NCI-H748 (cell line): ENCODE data around the gene CPLX4.

Experiments used
- DNase-seq: peaks from one replicate; lab custom pipeline; 2025; ENCODE audit not compliant: unreplicated experiment; lab: John Stamatoyannopoulos, UW

CPLX4 gene

GRCh38 chr18:59308248-59308937, 10.1 kb downstream of the CPLX4 start:
- peak; percentile 86 for DNase-seq

- DNase-seq: no peak
Measured at GRCh38 chr18:59306640-59307039, 11.8 kb downstream of the CPLX4 start.

DNA sequence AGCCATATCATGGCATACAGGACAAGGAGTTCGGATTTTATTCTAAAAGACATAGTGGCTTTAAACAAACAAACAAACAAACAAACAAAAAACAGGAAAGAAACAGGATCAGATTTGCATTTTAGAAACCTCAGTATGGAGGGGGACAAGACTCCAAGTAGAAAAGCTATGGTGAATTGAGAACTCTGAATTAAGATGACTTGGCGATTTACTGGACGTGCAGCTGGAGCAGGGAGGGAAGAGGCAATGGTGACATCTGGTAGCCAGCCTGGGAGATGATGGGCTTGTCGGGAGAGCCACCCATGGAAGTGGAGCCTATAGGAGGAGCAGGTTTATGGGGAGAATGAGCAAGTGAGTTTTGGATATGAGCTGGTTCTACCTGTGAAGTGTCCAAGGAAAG, 13.2 kb downstream of the CPLX4 start:
- DNase-seq: no peak

DNA sequence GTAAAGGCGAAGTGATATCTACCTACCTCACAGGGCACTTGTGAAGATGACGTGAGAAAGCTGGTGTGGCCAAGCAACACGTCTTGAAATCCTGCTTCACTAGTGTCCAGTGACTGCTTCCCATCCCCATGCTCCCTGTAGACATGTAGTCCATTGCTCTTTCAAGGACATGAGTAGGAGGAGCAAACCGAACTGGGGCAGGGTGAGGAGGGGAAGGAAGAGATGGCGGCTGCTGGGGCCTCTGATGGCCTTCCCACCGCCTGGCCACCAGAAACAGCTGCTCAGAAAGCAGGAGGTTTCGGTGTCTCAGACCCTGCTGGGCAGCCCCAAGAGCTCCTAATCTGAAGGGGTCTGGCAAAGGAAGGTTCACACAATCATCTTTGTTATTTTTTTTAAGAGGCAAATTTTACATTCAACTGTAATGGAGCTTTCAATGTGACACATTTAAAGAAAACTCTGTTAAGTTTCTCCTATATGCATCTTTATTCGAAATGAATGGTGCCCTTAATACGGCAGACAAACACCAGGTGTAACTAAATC, 14.7 kb downstream of the CPLX4 start:
- DNase-seq: peak; percentile 82

- DNase-seq: no peak
Measured at GRCh38 chr18:59303006-59303405, 15.4 kb downstream of the CPLX4 start.

DNA sequence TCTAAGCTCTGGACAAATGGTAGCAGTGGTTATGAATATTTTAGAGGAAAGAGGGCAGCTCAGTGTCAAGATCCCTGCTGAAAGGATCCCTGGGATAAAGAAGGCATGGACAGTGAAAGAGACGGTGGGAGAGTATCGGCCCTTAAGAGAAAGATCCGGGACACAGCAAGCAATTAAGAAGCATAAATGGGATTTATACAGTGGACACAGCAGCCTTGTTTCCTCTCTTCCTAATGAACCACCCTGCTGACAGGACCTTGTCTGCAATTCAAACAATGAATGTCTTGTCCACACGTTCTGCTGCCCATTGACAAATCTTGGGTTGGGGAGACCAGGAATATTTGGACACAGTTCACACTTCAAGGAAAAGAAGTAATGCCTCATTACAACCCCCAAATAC, 16.5 kb downstream of the CPLX4 start:
- no peak for DNase-seq

- DNase-seq: no peak
Measured at GRCh38 chr18:59300676-59301285, 17.7 kb downstream of the CPLX4 start.

- no peak for DNase-seq
Measured at GRCh38 chr18:59298871-59299270, 19.6 kb downstream of the CPLX4 start.

DNA sequence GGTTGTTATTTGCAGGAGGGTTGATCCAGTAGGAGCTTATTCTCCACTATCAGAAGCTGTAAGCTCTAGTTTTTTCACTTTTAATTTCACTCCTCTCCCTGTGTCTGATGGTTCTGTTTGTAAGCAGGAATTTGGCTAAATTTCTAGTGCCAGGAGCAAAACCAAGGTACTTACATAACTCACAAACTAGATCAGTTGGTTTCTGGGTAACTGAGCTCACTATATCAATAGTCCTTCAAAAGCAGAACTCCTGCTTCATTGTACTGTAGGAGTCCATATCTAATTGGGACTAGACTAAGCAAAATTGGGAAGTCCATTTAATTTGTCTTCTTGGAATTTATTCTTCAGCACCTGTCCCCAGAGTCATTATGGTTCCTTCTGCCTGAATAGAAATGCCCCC, 25.1 kb downstream of the CPLX4 start:
- no peak for DNase-seq

DNA sequence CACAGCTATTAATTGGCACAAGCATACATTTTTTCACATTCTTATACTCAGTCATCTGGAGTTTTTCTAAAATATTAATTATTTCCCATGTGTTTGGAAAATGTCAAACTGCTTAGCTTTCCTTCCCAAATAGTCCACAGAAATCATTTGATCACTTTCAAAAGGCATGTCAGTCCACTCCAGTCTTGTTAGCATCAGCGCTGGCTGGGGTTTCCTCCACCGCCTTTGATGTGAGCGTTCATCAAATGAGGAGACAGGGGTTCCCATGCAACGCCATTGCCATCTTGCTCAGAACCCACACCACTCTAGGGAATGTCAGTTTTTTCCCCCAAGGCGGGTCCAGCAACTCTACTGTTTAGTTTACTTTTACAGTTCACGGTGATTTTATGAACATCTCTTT, 32.1 kb downstream of the CPLX4 start:
- no peak for DNase-seq

DNA sequence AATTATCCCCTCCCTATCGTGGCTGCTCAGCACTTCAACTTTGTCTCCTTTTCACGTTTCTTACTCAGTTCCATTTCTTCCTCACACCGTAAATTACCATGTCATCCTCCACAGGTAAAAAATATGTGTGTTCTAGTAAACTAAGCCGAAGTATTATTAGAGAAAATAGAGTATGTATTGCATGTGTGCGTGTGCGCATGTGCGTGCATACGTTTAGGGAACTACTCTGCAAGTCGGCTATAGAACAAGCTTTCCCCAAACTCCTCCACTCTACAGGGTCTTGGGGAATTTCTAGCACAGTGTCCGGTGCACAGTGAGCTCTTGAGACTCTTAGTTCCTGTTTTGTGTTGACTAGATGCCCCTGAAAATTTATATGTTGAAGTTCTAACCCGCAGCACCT, 36.1 kb downstream of the CPLX4 start:
- DNase-seq: no peak

GRCh38 chr18:59279722-59280121, 38.7 kb downstream of the CPLX4 start:
- no peak for DNase-seq

DNA sequence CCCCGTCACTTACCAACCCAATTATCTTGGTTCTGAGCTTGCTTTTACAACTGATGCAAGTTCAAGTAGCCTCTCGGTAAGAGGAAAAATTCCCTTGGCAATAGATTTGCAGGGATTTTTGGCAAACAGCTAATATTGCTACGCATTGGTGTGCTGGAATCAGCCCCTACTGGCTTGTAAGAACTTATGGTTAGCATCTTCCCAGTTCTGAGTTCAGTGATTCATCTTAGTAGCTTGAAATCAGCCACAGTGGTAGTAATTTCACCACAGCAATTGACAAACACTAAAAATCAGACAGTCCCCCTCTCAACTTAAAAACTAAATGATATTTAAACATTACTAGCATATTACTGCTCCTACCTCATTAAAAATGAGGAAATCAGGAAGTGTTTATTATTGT, 39.3 kb downstream of the CPLX4 start:
- no peak for DNase-seq

DNA sequence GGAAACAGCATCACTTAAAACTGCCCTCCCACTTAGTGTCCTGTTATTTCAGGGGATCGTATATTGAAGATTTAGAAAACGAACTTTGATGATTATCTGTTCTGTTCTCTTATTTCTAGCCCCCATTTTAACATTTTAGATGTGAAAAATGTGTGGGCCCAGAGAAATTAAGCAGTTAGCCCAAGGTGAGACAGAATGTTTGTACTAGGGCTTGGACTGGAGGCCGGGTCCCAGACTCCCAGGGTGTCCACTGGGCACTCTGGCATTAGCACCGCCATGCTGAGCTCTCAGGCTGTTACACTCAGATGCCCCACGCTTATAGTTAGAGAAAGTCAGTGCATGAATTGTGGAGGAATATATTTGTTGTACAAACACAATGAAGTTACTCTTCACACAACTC, 39.7 kb downstream of the CPLX4 start:
- no peak for DNase-seq

GRCh38 chr18:59276047-59276446, 42.4 kb downstream of the CPLX4 start:
- peak; percentile 90 for DNase-seq

DNA sequence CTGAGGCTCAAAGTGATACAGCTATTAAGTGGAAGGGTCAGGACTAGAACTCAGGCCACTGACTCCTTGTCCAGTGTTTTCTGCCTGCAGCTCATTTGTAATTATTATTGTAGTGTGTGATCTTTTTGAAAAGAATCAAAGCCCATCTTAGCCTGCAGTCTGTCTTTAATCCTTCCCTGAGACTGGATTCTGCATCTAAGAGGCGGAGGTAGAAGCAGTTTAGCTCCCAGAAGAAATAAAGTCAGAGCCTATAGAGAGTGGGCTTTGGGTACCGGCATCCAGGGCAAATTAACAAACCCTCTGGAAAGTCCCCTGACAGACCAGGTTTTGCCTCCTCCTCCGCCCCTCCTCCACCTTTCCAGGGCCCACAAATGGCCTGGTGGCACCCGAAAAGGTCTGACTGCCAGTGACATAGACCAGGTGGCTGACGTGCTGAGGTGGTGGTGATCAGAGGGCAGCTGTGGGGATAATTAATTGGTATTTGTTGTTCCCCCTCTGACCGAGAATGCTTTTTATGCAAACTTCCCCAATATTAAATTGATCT, 43.0 kb downstream of the CPLX4 start:
- no peak for DNase-seq

DNA sequence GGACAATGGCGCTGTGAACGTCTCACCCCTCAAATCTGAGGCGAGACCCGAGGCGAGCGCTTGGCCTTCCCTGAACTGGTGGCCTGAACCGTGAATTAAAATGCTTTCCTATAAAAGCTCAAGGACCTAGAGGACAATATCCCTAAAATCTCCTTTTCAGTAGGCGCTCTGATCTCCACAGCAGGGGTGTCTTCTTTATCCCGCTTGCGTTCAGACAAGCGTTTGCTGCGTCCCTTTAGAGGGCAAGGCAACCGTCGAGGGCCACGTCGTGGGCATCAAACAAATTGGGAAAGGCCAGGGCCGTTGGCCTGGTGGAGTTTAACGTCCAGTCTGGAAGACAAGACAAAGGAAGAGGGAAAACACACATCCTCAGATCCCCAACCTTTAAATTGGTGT, 43.9 kb downstream of the CPLX4 start:
- no peak for DNase-seq

DNA sequence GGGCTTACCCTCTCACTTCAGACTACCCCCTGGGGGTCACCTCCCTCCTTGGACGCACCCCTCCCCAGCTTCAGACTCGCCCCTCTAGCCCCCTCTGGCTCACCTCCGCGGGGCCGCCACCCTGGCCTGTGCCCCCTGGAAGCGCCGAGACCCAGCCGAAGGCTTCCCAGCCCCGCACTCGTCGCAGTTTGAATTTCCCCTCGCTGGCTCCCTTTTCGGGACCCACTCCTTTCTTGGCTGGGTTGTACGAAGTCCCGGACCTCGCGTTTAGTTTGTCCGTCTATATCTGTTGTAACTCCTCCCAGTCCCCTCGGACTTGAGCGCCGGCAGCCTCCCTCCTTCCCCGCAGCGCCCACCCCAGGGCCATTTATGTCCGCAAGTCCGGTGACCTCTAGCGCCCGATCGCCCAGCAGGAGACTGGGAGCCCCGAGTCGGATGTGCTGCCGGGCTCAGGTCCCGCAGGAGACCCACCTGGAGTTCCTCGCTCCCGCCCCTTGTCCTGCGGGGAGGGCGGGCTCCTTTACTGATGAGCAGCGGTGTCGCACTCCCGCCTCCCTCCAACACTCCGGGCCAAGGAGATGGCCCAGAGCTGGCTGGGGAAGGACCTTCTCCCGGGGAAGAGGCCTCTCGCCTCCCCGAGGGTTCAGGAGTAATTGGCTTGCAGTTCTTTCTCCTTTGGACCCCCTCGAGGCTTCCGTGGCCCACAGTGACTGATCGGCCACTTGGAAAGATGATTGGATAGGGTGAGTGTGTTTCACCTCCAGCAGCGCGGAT, 44.5 kb downstream of the CPLX4 start:
- no peak for DNase-seq

DNA sequence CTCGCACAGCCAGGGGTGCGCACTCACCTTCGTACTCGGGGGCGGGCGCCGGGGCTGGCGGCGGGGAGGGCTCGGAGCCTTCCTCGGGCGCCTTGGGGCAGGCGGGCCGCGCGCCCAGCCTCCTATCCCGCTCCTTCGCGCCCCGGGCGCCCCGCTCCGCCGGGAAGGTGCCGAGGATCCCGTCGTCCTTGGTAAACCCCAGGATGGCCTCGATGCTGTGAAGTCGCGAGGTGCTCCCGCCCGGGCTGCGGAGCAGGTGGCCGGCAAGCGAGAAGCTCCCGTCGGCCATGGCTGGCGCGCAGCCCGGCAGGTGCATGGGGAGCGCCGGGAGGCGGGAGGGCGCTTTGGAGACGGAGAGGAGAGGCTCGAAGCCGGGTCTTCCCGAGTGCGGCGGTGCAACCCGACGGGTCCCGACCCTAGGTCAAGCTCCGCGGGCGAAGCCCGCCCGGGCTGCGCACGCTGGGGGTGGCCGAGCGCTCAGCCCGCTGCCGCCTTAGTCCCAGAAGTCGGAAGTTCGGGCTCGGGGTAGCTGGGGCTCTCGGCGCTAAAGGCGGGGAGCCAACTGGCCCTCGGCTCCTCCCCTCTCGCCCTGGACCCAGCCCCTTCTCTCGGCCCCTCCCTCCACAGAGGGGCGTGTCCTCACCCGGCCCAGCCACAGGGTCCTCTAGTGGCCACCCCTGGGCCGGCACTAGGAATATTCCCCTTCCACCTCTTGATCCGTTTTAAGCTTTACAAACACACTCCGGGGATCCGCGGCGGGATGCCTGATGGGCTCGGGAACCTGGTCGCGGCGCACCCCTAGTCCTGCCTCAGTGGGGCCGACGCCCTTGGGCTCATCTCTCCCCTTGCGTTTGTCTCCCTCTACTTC, 45.3 kb downstream of the CPLX4 start, which contains the start of gene RAX:
TSS of gene RAX (minus strand) at position 564 of the 868 bp plus-strand sequence. CDS start at position 316, 248 bp downstream.
- DNase-seq: no peak

DNA sequence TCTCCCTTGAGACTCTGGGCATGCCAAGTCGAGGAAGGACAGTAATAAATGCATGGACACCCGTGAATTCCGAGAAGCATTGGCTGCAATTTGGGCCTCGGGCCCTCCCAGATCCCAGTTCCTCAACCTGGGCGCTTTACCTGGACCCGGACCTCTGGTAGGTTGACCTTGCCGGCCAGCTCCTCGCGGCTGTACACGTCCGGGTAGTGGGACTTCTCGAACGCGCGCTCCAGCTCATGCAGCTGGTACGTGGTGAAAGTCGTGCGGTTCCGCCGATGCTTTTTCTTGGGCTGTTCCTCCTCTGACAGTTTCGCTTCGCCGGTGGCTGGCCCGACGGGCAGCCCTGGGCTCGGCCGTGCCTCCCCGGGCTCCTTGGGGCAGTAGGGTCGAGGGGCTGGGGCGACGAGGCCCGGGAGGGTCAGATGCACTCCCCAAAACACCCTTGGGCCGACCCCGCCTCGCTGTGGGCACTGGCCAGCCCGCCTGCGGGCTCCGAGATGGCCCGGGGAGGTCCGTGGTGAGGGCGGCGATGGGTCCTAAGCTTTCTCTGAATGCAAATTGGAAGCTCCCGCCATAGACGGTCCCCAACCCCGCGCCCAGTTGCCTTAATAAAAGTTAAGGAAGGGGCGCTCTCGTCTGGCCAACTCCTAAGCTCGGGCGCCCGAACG, 46.1 kb downstream of the CPLX4 start:
- no peak for DNase-seq
